Activated CD4-positive, alpha-beta T cell treated with anti-CD3 and anti-CD28 coated beads for 4 hours (primary cell): ENCODE measurements around the gene CNTNAP2.
"Not testable (repeated sequence)": the region's sequence is repeated elsewhere in the genome, so short reads cannot be mapped to it uniquely, and the experiment has no call there.

ENCODE experiments used
- DNase-seq, 2 donors: peaks; one replicate each; pipeline ENCODE4 v3.0.0-alpha.2; 2020

The CNTNAP2 gene

DNA sequence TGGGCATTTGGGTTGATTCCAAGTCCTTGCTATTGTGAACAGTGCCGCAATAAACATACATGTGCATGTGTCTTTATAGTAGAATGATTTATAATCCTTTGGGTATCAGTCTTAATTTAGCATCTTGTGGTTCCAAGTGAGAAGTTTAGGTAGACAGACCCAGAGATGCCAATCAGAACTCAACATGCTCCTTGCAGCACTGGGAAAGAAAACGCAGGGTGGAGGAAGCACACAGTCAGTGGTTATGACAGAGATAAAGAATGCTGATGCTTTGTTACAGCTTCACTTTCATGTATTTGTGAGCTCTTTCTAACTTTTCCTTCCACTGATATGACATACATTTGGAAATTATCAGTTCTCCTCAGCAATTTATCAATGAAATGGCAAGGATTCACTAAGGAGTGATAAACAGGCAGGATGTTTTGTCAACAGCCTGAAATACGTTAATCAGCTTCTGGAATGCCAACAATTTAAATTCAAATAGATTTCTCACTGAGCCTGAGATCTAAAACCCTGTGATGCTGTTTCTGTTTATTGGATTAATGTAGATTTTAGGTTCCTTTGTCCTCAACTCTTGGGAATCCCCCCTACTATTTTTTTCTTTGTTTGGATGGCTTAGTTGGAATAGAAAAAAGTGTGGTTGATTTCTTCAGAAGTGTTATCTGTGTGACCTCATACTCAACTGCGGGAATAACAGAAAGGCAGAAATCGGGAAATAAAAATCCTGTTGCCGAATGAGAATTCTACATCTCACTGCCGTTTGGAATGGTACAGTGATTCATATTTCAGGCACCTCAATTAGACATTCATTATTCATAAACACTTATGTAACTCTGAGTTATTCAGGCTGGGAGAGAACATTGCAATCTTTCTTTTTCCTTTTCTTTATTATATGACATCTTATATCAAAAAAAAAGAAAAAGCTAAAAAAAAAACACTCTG lies 675.0 kb downstream of the CNTNAP2 start:
- no peak for DNase-seq

DNA sequence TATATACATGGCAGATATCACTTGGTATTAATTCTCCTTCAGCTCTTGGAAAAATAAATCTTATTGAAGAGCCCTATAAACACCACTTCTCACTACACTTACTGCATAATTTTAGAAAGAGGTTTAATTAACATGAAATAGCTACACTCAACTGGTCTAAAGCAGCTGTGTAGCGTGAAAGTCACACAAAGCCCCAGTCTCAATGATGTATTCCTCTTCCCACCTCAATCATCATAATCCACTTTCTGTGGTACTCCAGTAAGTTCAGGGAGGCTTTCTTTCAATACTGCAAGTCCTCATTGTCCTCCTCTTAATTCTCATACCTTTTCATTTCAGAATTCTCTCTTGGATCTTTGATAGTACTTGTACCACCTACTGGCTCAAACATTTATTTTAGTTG lies 688.0 kb downstream of the CNTNAP2 start:
- DNase-seq, result no peak

GRCh38 chr7:146805082-146805481 lies 688.5 kb downstream of the CNTNAP2 start:
- no peak for DNase-seq

DNA sequence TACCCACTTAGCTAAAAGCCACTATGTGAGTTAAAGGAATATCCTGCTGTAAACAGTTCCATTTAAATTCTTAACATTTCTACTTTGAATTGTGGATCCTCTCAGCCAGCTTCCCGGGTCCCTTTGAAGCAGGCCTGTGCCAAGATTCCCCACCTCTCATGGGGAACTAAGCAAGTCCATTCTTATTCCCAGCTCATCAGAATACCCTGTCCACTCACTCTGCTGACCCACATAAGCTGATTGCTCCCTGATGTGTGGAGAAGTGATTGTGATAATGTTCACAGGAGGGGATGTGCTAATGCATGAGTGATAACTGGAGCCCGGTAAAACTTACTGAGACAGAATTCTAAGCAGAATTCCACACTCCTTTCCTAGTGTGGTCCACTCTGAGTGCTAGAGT lies 709.7 kb downstream of the CNTNAP2 start:
- no peak for DNase-seq

- no peak for DNase-seq
Measured at GRCh38 chr7:146830686-146831085, 714.1 kb downstream of the CNTNAP2 start.

GRCh38 chr7:146831875-146832274 lies 715.3 kb downstream of the CNTNAP2 start:
- no peak for DNase-seq

GRCh38 chr7:146844405-146844804 lies 727.8 kb downstream of the CNTNAP2 start:
- DNase-seq, result no peak

DNA sequence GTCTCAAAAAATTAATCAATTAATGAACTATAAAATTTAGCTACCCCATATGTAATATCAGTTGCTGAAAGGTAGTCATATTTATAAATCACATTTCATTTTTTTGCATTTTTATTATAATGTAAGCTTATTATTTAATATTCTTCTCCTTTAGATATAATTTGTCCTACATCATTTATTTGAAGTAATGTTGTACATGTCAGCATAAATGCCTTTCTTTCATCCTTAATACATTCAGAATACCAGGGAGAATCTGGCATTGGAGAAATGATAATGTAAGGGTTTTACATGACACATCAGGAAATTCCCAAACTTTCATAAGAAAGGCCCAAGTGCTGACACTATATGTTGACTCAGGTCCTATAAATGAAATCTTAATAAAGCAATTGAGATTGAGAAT lies 742.1 kb downstream of the CNTNAP2 start:
- no peak for DNase-seq

DNA sequence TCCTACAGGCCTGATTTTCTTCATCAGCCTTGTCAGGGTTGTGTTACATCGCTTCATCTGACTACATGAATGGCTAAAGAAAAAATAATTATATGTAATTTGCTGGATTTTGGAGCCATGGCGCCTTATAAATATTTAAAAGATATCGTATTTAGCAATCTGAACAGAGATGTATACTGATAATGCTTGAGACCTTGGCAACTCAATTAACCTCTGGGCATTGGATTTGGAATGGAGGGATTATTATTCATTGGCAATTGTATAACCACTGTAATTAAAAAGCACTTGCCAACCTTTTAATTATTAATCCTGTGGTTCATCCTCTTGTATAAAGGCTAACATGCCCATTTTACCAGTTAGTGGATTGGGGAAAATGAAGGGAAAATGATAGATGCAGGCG lies 745.1 kb downstream of the CNTNAP2 start:
- DNase-seq, result no peak

- no peak for DNase-seq
Measured at GRCh38 chr7:146862415-146862814, 745.8 kb downstream of the CNTNAP2 start.

GRCh38 chr7:146864644-146865043 lies 748.0 kb downstream of the CNTNAP2 start:
- DNase-seq, result no peak

DNA sequence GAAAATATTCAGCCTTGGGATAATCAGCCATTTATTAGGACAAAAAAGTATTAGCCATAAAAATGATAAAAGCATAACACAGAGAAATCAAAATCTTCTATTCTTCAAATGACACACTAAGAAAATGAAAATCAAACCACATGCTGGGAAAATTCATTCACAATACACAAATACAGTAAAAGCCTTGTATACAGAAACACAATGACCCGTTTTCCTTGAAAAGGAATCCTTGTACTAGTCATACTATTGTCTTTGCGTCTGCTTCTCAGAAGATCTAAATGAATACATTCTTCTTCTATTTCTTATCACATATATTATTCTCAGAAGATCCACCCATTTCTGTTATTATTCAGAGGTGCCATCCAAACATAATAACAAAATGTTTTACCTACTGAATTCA lies 749.1 kb downstream of the CNTNAP2 start:
- no peak for DNase-seq

GRCh38 chr7:146874722-146875121 lies 758.1 kb downstream of the CNTNAP2 start:
- no peak for DNase-seq

- DNase-seq, result no peak
Measured at GRCh38 chr7:146875237-146875785, 758.7 kb downstream of the CNTNAP2 start.

- DNase-seq, result no peak
Measured at GRCh38 chr7:146875981-146876380, 759.4 kb downstream of the CNTNAP2 start.

GRCh38 chr7:146876411-146876810 lies 759.8 kb downstream of the CNTNAP2 start:
- DNase-seq, result no peak

GRCh38 chr7:146878901-146879300 lies 762.3 kb downstream of the CNTNAP2 start:
- no peak for DNase-seq

DNA sequence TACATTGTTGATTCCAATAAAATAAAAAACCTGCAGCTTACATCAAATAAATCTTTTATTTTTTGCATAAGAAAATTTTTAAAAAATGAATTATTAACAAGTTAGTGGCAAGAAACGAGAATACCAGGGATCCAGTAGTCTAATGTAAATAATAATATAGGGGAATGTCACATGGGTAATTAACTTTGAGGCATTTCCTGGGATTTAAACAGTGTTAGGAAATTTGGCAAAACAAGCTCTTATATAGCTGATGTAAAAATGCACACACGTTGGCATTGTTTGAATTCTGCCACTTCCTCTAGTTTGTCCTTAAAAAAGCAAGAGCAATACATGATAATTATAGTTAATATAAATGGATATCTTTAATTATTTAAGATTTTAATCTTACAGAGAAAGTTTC lies 768.6 kb downstream of the CNTNAP2 start:
- no peak for DNase-seq

- DNase-seq, result no peak
Measured at GRCh38 chr7:146889806-146890555, 773.4 kb downstream of the CNTNAP2 start.

DNA sequence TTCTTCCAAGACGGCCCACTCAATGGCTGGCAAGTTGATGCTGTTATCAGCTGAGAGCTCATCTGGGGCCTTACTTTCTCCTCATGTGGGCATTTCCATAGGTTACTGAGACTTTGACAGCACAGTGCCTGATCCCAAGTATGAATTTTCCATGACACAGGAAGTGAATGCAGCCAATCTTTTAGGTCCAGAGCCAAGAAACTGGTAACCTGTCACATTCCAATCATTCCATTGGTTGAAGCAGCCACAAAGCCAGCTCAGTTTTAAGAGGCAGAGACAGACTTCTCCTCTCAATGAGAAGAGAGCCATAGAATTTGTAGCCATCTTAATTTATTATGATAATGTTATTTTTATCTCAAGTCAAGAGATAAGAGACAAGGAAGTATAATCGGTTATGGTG lies 775.5 kb downstream of the CNTNAP2 start:
- DNase-seq, result no peak

GRCh38 chr7:146894927-146895326 lies 778.3 kb downstream of the CNTNAP2 start:
- DNase-seq, result no peak

DNA sequence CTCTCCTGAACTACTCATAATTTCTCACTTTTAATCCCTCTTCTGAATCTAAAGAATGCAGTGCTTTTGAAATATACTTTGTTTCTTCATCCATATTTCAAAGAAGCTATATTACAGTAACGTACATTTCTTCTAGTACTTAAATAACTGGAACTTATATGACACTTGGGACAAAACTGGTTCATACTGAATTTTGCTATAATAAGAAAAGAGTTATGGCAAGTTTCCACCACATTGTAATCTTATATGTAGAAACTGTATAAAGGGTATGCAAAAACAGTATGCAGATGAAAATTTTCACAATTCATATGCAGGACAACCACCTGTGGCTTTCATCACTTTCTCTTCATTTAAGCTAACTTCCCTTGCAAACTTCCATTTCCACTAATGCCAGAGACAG lies 785.7 kb downstream of the CNTNAP2 start:
- DNase-seq, result no peak

- DNase-seq, result no peak
Measured at GRCh38 chr7:146902728-146903127, 786.1 kb downstream of the CNTNAP2 start.

- DNase-seq, result not testable (repeated sequence)
Measured at GRCh38 chr7:146905746-146906145, 789.1 kb downstream of the CNTNAP2 start.
